ENCODE data around the gene SMC5. TPM values are rescaled to one million over a fixed set of nuclear protein-coding genes. Genes with fewer than 3 reads are reported as not detected.
A peak's percentile ranks its signal among the peaks of the same experiment; 100 is the strongest.

The SMC5 gene
- total RNA-seq, 1 experiment from 2014 or later = 7.7 TPM

DNA sequence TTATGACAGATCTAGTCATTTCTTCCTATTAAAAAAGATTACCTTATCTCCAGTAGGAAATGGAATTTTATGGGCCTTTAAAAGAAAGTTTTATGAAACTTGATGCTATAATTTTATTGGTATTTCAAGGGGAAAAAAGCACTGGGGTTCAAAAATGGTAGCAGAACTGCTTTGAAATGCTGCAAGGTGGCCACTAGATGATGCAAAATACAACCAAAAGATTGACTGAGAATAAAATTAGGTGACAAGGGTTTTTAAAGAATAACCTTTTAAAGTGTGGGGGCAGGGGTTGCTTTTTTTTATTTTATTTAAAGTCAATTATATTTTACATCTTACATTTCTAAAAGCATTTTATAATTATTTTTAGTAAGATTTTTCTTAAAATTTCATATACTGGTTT, 94.0 kb downstream of the SMC5 start:
- POLR2A ChIA-PET = no interaction called here
- Histone ChIP-seq H3K27me3 (replicated peaks; ENCODE audit: control insufficient read depth, insufficient read depth, low read length) (no peaks in the 10 kb centered on the region), H3K4me3 (ENCODE audit: low read depth, low read length) (no peak overlapping the region), H3K4me1 (no peaks in the 10 kb centered on the region), H3K36me3 (ENCODE audit: control insufficient read depth, insufficient read depth, low read length) (no peaks in the 10 kb centered on the region), H3K9me3 (no peaks in the 10 kb centered on the region)
- H3K4me1 Mint-ChIP-seq (ENCODE audit: low read depth, unreplicated experiment) = no peaks in the 10 kb centered on the region
- H3K27me3 Mint-ChIP-seq (ENCODE audit: insufficient read depth, unreplicated experiment) = no peaks in the 10 kb centered on the region
- no peak for TF ChIP-seq CTCF (IDR thresholded peaks at IDR 0.05; ENCODE audit: insufficient read depth in 1 of 2, low read depth in 1 of 2, low read length in 1 of 2, severe bottlenecking in 1 of 2, unreplicated experiment in 1 of 2)
- intact Hi-C loops (cut with micrococcal nuclease; ENCODE audit: unreplicated experiment) = no loop called here
- H3K4me3 Mint-ChIP-seq (ENCODE audit: unreplicated experiment) = no peak overlapping the region
- no peak for DNase-seq
- H3K36me3 Mint-ChIP-seq (ENCODE audit: insufficient read depth, unreplicated experiment) = no peaks in the 10 kb centered on the region
- TSS peak; percentile 28 for BruUV-seq (replicated peaks)
- CTCF ChIA-PET = no interaction called here
- no peak overlapping the region for H3K27ac Mint-ChIP-seq (ENCODE audit: unreplicated experiment)
- no peaks in the 10 kb centered on the region for H3K9me3 Mint-ChIP-seq (ENCODE audit: unreplicated experiment)

DNA sequence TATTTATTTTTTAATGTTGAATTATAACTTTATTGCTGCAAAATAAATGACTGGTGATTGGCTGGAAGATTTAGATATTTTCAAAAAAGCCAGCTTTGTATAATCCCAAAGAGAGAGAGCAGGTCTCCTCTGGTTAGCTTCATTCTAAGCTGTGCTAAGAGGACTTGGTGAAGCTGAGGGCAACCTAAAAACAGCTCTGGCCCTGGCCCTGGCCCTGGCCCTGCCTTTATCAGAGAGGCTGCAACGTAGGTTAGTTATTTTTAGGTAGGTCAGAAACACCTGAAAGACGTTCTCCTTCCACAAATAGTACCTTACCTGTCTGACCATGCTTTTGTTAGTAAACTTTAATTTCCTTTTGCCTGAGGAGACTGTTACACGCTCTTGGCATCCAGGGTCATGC, 97.0 kb downstream of the SMC5 start:
- no TSS peak for BruUV-seq (replicated peaks)
- Mint-ChIP-seq H3K27me3 (ENCODE audit: insufficient read depth, unreplicated experiment) (no peaks in the 10 kb centered on the region), H3K4me3 (ENCODE audit: unreplicated experiment) (no peak overlapping the region), H3K27ac (ENCODE audit: unreplicated experiment) (no peak overlapping the region), H3K36me3 (ENCODE audit: insufficient read depth, unreplicated experiment) (no peaks in the 10 kb centered on the region), H3K4me1 (ENCODE audit: low read depth, unreplicated experiment) (no peaks in the 10 kb centered on the region), H3K9me3 (ENCODE audit: unreplicated experiment) (no peaks in the 10 kb centered on the region)
- no peak overlapping the region for H3K4me3 ChIP-seq (ENCODE audit: low read depth, low read length)
- CTCF ChIA-PET = no interaction called here
- no peak for DNase-seq
- no peak for TF ChIP-seq CTCF (IDR thresholded peaks at IDR 0.05; ENCODE audit: insufficient read depth in 1 of 2, low read depth in 1 of 2, low read length in 1 of 2, severe bottlenecking in 1 of 2, unreplicated experiment in 1 of 2)
- H3K9me3 ChIP-seq = no peaks in the 10 kb centered on the region
- H3K4me1 ChIP-seq = no peaks in the 10 kb centered on the region
- no peaks in the 10 kb centered on the region for H3K36me3 ChIP-seq (ENCODE audit: control insufficient read depth, insufficient read depth, low read length)
- H3K27me3 ChIP-seq (replicated peaks; ENCODE audit: control insufficient read depth, insufficient read depth, low read length) = no peaks in the 10 kb centered on the region
- intact Hi-C loops (cut with micrococcal nuclease; ENCODE audit: unreplicated experiment) = no loop called here
- POLR2A ChIA-PET = no interaction called here

DNA sequence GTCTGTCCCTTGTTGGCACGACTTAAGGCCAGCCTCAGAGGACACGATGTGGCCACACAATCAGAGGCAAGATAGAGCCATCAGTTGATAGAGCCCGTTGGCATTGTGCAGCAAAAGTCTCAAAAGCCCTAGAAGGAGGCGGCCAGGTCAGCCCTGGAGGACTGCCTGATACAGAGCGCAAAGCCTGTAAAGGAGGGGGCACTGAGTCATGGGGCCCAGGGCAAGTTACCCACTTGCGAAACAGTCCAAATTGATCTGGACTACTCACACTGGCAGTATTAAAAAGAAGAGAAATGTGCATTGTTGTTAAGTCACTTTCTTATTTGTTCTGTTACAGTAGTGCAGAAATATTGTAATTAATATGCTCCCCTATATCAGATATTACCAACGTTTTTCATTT, 104.2 kb downstream of the SMC5 start:
- intact Hi-C loops (cut with micrococcal nuclease; ENCODE audit: unreplicated experiment) = no loop called here
- Mint-ChIP-seq H3K9me3 (ENCODE audit: unreplicated experiment) (no peaks in the 10 kb centered on the region), H3K4me1 (ENCODE audit: low read depth, unreplicated experiment) (no peaks in the 10 kb centered on the region), H3K4me3 (ENCODE audit: unreplicated experiment) (no peak overlapping the region), H3K27ac (ENCODE audit: unreplicated experiment) (no peak overlapping the region), H3K27me3 (ENCODE audit: insufficient read depth, unreplicated experiment) (no peaks in the 10 kb centered on the region), H3K36me3 (ENCODE audit: insufficient read depth, unreplicated experiment) (no peaks in the 10 kb centered on the region)
- POLR2A ChIA-PET = no interaction called here
- H3K4me3 ChIP-seq (ENCODE audit: low read depth, low read length) = no peak overlapping the region
- H3K4me1 ChIP-seq = no peaks in the 10 kb centered on the region
- no peaks in the 10 kb centered on the region for H3K27me3 ChIP-seq (replicated peaks; ENCODE audit: control insufficient read depth, insufficient read depth, low read length)
- no peak for DNase-seq
- no TSS peak for BruUV-seq (replicated peaks)
- CTCF ChIA-PET = no interaction called here
- TF ChIP-seq CTCF (IDR thresholded peaks at IDR 0.05; ENCODE audit: insufficient read depth in 1 of 2, low read depth in 1 of 2, low read length in 1 of 2, severe bottlenecking in 1 of 2, unreplicated experiment in 1 of 2) = no peak
- H3K36me3 ChIP-seq (ENCODE audit: control insufficient read depth, insufficient read depth, low read length) = no peaks in the 10 kb centered on the region
- H3K9me3 ChIP-seq = no peaks in the 10 kb centered on the region

Measured in Caco-2 (cell line).